Measurements from ENCODE around the gene NKTR.

- TF ChIP-seq EP300 (IDR thresholded peaks at IDR 0.05) (no peak), CTCF (IDR thresholded peaks at IDR 0.05) (no peak), POLR2A (IDR thresholded peaks at IDR 0.05) (no peak), POLR2AphosphoS5 (IDR thresholded peaks at IDR 0.05) (no peak)
These were observed 85.7 kb downstream of the NKTR start for GRCh38 chr3:42685891-42686820.
